K562 (cell line): ENCODE data around the gene RILP. TPM values are rescaled to one million over a fixed set of nuclear protein-coding genes. Genes with fewer than 3 reads are reported as not detected.

Experiments used
- BRCA1 ChIP-seq, 2 experiments: fragments of 450-650 bp in 1 of 2; sonication (generic) in 1 of 2; formaldehyde crosslinking in 1 of 2; IDR thresholded peaks; 2 replicates each; pipeline versions ENCODE4 v1.5.0 to v1.6.1; 2017 to 2020; ENCODE audit warnings: mild to moderate bottlenecking in 1 of 2, missing genetic modification reagents in 1 of 2
- CBFA2T2 ChIP-seq: fragments of 450-650 bp; conservative IDR thresholded peaks from 2 replicates; pipeline ENCODE4 v1.6.1; 2017; ENCODE audit warnings: mild to moderate bottlenecking
- GABPA ChIP-seq: fragments of 200-800 bp; sonication (Bioruptor generic); conservative IDR thresholded peaks from 2 replicates; pipeline ENCODE4 v1.6.1; 2016; ENCODE audit warnings: low read depth, missing genetic modification characterization, missing compliant biosample characterization
- KAT8 ChIP-seq: fragments of 450-650 bp; IDR thresholded peaks from 2 replicates; pipeline ENCODE4 v1.6.1; 2016; ENCODE audit warnings: low read depth, mild to moderate bottlenecking
- NCOA4 ChIP-seq: fragments of 450-650 bp; IDR thresholded peaks from 2 replicates; pipeline ENCODE4 v1.6.1; 2018; ENCODE audit warnings: mild to moderate bottlenecking; ENCODE audit not compliant: partially characterized antibody
- PTBP1 ChIP-seq: fragments of 200-400 bp; formaldehyde crosslinking; IDR thresholded peaks from 2 replicates; pipeline ENCODE4 v1.6.1; 2017; ENCODE audit warnings: low read depth, low read length
- RAD51 ChIP-seq: fragments of 450-650 bp; IDR thresholded peaks from 2 replicates; pipeline ENCODE4 v1.7.1; 2016; ENCODE audit warnings: low read depth, mild to moderate bottlenecking, borderline replicate concordance
- RCOR1 ChIP-seq, 2 experiments: IDR thresholded peaks; 2 replicates each; pipeline ENCODE4 v1.6.1; 2012; ENCODE audit warnings: low read depth in 2 of 2, low read length in 2 of 2, borderline replicate concordance in 1 of 2, improper control_type of control experiment in 1 of 2
- RUNX1 ChIP-seq: sonication (generic); IDR thresholded peaks from 2 replicates; pipeline ENCODE4 v1.6.1; 2016; ENCODE audit warnings: antibody characterized with exemption, low read depth
- SMARCC2 ChIP-seq: fragments of 450-650 bp; IDR thresholded peaks from 2 replicates; pipeline ENCODE4 v1.6.1; 2017; ENCODE audit warnings: antibody characterized with exemption, moderate library complexity, mild to moderate bottlenecking, low read depth
- SNIP1 ChIP-seq: fragments of 450-650 bp; IDR thresholded peaks from 2 replicates; pipeline ENCODE4 v1.7.1; 2017; ENCODE audit warnings: low read depth, mild to moderate bottlenecking
- ZBTB7A ChIP-seq: IDR thresholded peaks from 2 replicates; pipeline ENCODE4 v1.6.1; 2011; ENCODE audit warnings: low read depth, mild to moderate bottlenecking, low read length, moderate library complexity, borderline replicate concordance; ENCODE audit not compliant: control insufficient read depth
- ZNF354B ChIP-seq: fragments of 250-450 bp; sonication (Bioruptor Pico); IDR thresholded peaks from 2 replicates; pipeline ENCODE4 v1.4.0; 2020
- ZNF586 ChIP-seq: fragments of 450-650 bp; formaldehyde crosslinking; conservative IDR thresholded peaks from 2 replicates; pipeline ENCODE4 v1.4.0; 2020; ENCODE audit warnings: mild to moderate bottlenecking, moderate library complexity
- ZSCAN29 ChIP-seq: fragments of 450-650 bp; IDR thresholded peaks from 2 replicates; pipeline ENCODE4 v1.6.1; 2017
- polyA plus RNA-seq, 8 experiments: library from polyadenylated mRNA; depleted of rRNA in 4 of 8; stranded (reverse) in 5 of 8; unstranded in 3 of 8; fragments of >200 nt; fragmentation: Nextera tagmentation in 2 of 8; fragmentation: Illumina TruSeq in 1 of 8; extraction: Ambion mirVana in 2 of 8; extraction: Trizol in 1 of 8; gene quantifications; 2 replicates each; pipeline versions ENCODE4 v1.2.1 to v1.2.3, GENCODE V29; 2011 to 2014; ENCODE audit warnings: inconsistent platforms in 1 of 8, missing spikeins in 1 of 8
- total RNA-seq, 7 experiments: library from RNA; depleted of rRNA in 6 of 7; stranded (reverse); fragments of >200 nt in 6 of 7; fragmentation: Illumina TruSeq in 2 of 7; extraction: Trizol in 2 of 7; gene quantifications; 2 replicates each; pipeline versions ENCODE4 v1.2.1 to v1.2.3, GENCODE V29; 2011 to 2021; ENCODE audit warnings: low replicate concordance in 1 of 7
- TF ChIP-seq, protein P1 (sequence below): fragments of 250-450 bp; sonication (Bioruptor Pico); IDR thresholded peaks from 2 replicates; pipeline ENCODE4 v1.8.0; 2022; ENCODE audit warnings: moderate library complexity, mild to moderate bottlenecking, inconsistent platforms
- TF ChIP-seq, protein P2 (sequence below), 2 experiments: fragments of 250-450 bp in 1 of 2; fragments of 450-650 bp in 1 of 2; sonication (Bioruptor Pico) in 1 of 2; IDR thresholded peaks; 2 replicates each; pipeline versions ENCODE4 v1.6.1 to v1.8.0; 2016 to 2021; ENCODE audit warnings: mild to moderate bottlenecking in 2 of 2, moderate library complexity in 2 of 2, missing compliant biosample characterization in 1 of 2, missing genetic modification characterization in 1 of 2
- TF ChIP-seq, protein P3 (sequence below): sonication (generic); formaldehyde crosslinking; IDR thresholded peaks from 2 replicates; pipeline ENCODE4 v1.5.0; 2020; ENCODE audit warnings: missing genetic modification reagents
- TF ChIP-seq, protein P4 (sequence below): fragments of 250-450 bp; sonication (Bioruptor Pico); IDR thresholded peaks from 2 replicates; pipeline ENCODE4 v1.9.0; 2021; ENCODE audit warnings: mild to moderate bottlenecking, inconsistent platforms
- TF ChIP-seq, protein P5 (sequence below): fragments of 200-400 bp; formaldehyde crosslinking; IDR thresholded peaks from 2 replicates; pipeline ENCODE4 v1.6.1; 2017; ENCODE audit warnings: mild to moderate bottlenecking, low read depth, low read length, moderate library complexity

RILP gene
- total and polyA plus RNA-seq, 9 of the 15 experiments (the other 6 are each of a cell fraction or from before 2014, with no cell fraction given): 0.75 to 54.9 (median 27.8) TPM

DNA sequence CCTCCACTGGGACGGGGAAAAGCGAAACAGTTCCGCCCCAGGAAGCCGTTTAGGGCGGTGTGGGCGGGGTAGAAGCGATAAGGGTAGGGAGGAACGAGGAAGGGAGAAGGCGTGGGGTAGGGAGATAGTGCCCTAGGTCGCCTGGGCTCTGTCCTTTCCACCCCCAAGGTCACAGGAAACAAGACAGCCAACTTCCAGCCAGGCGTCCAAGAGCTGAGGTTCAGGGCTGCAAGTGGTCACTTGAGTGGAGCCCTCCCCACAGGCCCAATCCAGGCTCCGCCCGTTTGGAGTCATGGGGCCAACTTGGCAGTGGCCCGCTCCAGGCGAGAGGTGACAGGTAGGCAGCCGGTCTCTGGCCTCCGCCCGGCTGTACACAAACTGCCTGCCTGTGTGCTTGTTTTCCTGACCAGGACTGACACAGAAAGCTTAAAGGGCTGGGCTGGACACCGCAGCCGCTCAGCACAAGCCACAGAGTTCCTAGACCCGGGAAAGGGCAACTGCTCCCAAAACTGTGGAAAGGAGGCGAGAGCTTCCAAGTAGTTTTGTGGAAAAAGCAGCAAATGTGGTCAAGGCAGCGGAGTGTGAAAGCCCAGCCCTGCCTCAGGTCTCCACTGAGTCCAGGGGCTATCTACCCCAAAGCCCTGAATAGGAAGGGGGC lies at the start of gene RILP (continued):
- TF ChIP-seq, protein P1, sequence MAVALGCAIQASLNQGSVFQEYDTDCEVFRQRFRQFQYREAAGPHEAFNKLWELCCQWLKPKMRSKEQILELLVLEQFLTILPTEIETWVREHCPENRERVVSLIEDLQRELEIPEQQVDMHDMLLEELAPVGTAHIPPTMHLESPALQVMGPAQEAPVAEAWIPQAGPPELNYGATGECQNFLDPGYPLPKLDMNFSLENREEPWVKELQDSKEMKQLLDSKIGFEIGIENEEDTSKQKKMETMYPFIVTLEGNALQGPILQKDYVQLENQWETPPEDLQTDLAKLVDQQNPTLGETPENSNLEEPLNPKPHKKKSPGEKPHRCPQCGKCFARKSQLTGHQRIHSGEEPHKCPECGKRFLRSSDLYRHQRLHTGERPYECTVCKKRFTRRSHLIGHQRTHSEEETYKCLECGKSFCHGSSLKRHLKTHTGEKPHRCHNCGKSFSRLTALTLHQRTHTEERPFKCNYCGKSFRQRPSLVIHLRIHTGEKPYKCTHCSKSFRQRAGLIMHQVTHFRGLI (CRISPR knock-in tag): no peak
- TF ChIP-seq, protein P2, sequence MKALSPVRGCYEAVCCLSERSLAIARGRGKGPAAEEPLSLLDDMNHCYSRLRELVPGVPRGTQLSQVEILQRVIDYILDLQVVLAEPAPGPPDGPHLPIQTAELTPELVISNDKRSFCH (CRISPR knock-in tag; IDR thresholded peaks at IDR 0.05): no peak
- TF ChIP-seq, protein P2 (tag; IDR thresholded peaks at IDR 0.05): peak; percentile 23; the same call in 1 of the 2 replicates
- TF ChIP-seq SNIP1 (no peak), SMARCC2 (no peak), ZNF354B (CRISPR knock-in tag) (no peak), ZBTB7A (no peak; the same call in 1 of the 2 replicates), BRCA1 (IDR thresholded peaks at IDR 0.05) (no peak), BRCA1 (CRISPR knock-in tag; IDR thresholded peaks at IDR 0.05) (no peak), GABPA (tag) (peak; percentile 69; the same call in 1 of the 2 replicates), RAD51 (0 out of 2 replicates have a peak, but pooled peaks have one; percentile 19), PTBP1 (no peak), ZSCAN29 (no peak), CBFA2T2 (peak; percentile 83), RUNX1 (no peak), NCOA4 (no peak), ZNF586 (CRISPR knock-in tag) (no peak), RCOR1 (IDR thresholded peaks at IDR 0.05; ENCODE audit: borderline replicate concordance in 1 of 2, low read depth in 2 of 2, low read length in 2 of 2) (peak in 1 of 2 experiments; percentile 73; a peak in 2 of 4 replicates), KAT8 (no peak)
- TF ChIP-seq, protein P3, sequence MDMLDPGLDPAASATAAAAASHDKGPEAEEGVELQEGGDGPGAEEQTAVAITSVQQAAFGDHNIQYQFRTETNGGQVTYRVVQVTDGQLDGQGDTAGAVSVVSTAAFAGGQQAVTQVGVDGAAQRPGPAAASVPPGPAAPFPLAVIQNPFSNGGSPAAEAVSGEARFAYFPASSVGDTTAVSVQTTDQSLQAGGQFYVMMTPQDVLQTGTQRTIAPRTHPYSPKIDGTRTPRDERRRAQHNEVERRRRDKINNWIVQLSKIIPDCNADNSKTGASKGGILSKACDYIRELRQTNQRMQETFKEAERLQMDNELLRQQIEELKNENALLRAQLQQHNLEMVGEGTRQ (CRISPR knock-in tag): no peak; the same call in 1 of the 2 replicates
- TF ChIP-seq, protein P4, sequence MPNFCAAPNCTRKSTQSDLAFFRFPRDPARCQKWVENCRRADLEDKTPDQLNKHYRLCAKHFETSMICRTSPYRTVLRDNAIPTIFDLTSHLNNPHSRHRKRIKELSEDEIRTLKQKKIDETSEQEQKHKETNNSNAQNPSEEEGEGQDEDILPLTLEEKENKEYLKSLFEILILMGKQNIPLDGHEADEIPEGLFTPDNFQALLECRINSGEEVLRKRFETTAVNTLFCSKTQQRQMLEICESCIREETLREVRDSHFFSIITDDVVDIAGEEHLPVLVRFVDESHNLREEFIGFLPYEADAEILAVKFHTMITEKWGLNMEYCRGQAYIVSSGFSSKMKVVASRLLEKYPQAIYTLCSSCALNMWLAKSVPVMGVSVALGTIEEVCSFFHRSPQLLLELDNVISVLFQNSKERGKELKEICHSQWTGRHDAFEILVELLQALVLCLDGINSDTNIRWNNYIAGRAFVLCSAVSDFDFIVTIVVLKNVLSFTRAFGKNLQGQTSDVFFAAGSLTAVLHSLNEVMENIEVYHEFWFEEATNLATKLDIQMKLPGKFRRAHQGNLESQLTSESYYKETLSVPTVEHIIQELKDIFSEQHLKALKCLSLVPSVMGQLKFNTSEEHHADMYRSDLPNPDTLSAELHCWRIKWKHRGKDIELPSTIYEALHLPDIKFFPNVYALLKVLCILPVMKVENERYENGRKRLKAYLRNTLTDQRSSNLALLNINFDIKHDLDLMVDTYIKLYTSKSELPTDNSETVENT (CRISPR knock-in tag): 0 out of 2 replicates have a peak, but pooled peaks have one; percentile 8
- TF ChIP-seq, protein P5, sequence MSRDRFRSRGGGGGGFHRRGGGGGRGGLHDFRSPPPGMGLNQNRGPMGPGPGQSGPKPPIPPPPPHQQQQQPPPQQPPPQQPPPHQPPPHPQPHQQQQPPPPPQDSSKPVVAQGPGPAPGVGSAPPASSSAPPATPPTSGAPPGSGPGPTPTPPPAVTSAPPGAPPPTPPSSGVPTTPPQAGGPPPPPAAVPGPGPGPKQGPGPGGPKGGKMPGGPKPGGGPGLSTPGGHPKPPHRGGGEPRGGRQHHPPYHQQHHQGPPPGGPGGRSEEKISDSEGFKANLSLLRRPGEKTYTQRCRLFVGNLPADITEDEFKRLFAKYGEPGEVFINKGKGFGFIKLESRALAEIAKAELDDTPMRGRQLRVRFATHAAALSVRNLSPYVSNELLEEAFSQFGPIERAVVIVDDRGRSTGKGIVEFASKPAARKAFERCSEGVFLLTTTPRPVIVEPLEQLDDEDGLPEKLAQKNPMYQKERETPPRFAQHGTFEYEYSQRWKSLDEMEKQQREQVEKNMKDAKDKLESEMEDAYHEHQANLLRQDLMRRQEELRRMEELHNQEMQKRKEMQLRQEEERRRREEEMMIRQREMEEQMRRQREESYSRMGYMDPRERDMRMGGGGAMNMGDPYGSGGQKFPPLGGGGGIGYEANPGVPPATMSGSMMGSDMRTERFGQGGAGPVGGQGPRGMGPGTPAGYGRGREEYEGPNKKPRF: no peak
